Activated T-cell treated with anti-CD3 and anti-CD28 coated beads, Interleukin-2, amount 50 U/mL, for 24 hours (primary cell): ENCODE results near the gene CCDC177.
"Not testable (repeated sequence)": the region's sequence is repeated elsewhere in the genome, so short reads cannot be mapped to it uniquely, and the experiment has no call there.

ENCODE experiments used
- DNase-seq: peaks from one replicate; pipeline ENCODE4 v3.0.0-alpha.2; 2020
- H3K27ac Mint-ChIP-seq: 2 replicates; pipeline ENCODE4 v1.8.0; 2020; ENCODE audit warnings: mild to moderate bottlenecking, mixed read lengths
- H3K27me3 Mint-ChIP-seq: 2 replicates; pipeline ENCODE4 v1.8.0; 2020; ENCODE audit warnings: mixed read lengths
- H3K36me3 Mint-ChIP-seq: 2 replicates; pipeline ENCODE4 v1.8.0; 2020; ENCODE audit warnings: low read depth, mixed read lengths
- H3K4me1 Mint-ChIP-seq: 2 replicates; pipeline ENCODE4 v1.8.0; 2020; ENCODE audit warnings: low read depth, mixed read lengths
- H3K4me3 Mint-ChIP-seq: 2 replicates; pipeline ENCODE4 v1.8.0; 2020; ENCODE audit warnings: mild to moderate bottlenecking, moderate library complexity, mixed read lengths
- H3K9me3 Mint-ChIP-seq: 2 replicates; pipeline ENCODE4 v1.8.0; 2020; ENCODE audit warnings: mixed read lengths

The CCDC177 gene

DNA sequence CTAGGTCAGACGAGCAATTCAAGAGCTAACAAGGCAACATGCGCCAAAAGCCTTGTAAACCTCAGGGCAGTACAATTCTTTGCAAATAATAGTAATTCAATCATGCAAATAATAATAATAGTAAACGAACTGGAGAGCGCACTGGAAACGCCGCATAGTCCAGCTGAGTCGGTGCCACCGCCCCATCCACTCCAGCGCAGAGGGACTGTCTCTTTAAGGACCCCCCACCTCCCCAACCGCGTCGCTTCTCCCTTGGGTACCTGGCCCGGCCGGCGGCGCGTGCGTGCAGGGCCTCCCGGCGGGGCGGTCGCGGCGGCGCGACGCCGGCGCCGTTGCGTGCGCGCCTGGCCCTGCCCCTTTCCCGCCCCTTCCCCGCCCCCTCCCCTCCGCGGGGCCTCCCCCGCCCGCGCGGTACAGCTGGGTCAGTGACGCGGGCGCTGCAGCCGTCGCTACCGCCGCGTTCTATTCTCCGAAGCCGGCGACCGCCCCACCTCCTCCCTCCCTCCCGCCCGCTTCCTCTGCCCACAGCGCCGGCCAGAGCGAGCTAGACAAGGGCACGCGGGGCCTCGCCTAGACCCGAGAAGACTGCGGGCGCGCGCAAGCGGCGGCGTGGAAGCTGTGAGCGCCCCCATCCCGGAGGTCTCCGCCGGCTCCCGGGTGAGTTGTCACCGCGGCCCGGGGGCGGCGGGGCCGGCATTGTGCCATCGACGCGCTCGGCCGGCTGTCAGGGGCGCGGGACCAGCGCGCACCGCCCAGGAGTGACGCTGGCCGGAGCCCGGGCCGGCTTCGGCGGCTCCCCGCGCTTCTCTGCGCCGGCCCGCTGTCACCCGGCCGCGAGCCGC, 36.7 kb upstream of the CCDC177 start, which contains the start of gene SUSD6:
TSS of gene SUSD6 (plus strand) at position 425 of the 842 bp plus-strand sequence. CDS start 46,997 bp downstream, outside the sequence.
- Mint-ChIP-seq H3K27me3 (no peaks in the 10 kb centered on the region), H3K4me1 (peaks cover 57% of the 10 kb centered on the region)

DNA sequence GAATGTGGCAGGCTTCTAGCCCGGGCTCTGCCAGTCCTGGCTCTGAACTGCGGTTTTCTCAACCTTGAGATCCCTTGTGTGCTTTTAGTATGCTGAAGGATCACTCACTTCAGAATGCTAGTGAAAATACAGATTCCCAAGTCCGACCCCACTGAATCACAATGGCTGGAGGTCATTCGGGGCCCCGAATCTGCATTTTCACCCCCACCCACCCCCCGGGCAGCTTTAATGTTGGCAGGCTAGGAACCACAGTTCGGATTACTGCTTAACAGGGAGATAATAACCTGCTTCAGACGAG, 36.2 kb upstream of the CCDC177 start:
- Mint-ChIP-seq H3K9me3 (no peaks in the 10 kb centered on the region), H3K27me3 (no peaks in the 10 kb centered on the region), H3K4me3 (peak overlapping the region; percentile 83), H3K27ac (peak overlapping the region; percentile 90), H3K4me1 (peaks cover 53% of the 10 kb centered on the region), H3K36me3 (peaks cover 37% of the 10 kb centered on the region)
- DNase-seq = no peak

More for the DNA sequence above, 36.7 kb upstream of the CCDC177 start, which contains the start of gene SUSD6:
- Mint-ChIP-seq H3K4me3 (peak within 1 kb of the TSS; percentile 89), H3K9me3 (no peaks in the 10 kb centered on the region), H3K27ac (peak within 1 kb of the TSS; percentile 95), H3K36me3 (peaks cover 43% of the 10 kb centered on the region)
- DNase-seq = peak; percentile 93

DNA sequence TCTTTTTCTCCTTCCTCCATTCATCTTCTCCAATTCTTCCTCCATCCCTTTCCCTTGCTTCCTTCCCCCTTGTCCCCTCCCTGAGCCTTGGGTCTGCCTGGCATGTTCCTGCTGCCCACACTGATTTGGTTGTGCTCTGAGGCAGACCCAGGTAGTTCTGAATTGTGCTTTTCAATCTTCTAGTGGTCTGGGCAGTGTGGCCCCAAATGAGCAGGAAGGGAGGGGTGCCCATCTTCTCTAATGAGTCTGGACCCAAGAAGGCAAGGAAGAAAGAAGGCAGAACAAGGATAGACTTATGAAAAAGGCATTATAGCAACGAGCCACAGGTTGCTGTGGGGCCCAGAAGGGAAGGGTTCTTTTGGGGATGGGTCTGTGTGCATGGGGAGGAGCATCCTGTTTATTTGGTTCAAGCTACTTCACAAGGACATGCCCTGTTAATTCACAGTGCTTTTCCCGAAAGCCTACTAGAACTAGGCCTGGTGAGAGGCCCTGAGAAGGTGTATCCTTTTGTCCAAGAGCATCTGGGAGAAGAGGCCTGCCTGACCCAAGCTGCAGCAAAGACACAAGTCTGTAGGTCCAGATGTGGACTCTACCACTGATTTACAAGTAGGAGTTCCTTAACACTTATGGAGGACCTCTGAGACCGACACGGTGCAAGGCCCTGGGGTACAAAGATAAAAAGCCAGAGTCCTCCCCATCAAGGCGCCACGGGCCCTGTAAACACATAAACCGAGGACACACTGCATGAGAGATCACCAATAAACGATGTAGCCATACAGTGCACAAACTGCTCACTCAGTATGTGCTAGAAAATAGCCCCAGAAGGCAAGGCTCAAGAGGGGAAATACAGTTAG, 35.6 kb upstream of the CCDC177 start:
- peaks cover 32% of the 10 kb centered on the region for H3K36me3 Mint-ChIP-seq
- H3K4me3 Mint-ChIP-seq = peak overlapping the region; percentile 83
- peaks cover 47% of the 10 kb centered on the region for H3K4me1 Mint-ChIP-seq
- no peaks in the 10 kb centered on the region for H3K27me3 Mint-ChIP-seq
- peak overlapping the region; percentile 90 for H3K27ac Mint-ChIP-seq
- no peaks in the 10 kb centered on the region for H3K9me3 Mint-ChIP-seq
- DNase-seq = no peak

DNA sequence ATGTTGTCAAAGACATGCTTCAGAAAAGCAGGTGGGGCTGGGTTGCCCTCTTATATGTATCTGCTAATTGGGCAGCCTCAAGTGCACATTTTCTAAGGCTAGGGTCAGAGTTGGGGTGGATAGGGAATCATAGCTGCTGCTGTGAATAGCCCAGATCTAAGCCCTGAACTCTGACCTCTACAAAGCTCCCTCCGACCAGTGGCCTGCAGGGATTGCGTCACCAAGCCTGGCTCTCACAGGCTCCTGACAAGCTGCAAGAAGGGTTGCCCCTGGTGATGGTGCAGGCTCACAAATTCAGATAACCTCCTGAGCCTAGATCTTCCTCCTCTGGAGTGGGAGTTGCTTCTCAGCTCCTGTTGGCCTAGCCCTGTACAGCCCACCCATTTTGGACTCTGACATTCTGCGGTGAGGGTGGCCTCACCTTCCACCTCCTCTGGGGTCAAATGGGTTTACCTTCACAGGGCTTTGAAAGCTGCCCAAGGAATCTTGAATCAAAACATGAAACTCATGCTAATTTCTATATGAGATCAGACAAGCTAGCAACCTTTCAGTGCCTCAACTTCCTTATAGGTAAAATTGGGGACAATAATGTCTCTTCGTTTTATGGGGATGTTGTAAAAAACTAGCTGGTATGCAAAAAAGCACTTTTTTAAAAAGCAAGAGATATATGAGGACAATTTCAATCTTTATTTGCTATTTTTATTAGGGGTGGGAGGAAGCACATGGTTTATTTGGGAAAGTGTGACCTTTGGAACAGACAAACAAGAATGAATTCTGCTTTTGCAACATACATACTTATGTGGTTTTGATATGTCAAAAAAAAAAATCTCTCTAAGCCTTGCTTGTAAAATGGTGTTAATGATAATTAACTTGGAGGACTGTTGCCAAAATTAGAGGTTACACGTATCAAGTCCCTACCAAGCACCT, 31.9 kb upstream of the CCDC177 start:
- H3K4me1 Mint-ChIP-seq = peaks cover 36% of the 10 kb centered on the region

DNA sequence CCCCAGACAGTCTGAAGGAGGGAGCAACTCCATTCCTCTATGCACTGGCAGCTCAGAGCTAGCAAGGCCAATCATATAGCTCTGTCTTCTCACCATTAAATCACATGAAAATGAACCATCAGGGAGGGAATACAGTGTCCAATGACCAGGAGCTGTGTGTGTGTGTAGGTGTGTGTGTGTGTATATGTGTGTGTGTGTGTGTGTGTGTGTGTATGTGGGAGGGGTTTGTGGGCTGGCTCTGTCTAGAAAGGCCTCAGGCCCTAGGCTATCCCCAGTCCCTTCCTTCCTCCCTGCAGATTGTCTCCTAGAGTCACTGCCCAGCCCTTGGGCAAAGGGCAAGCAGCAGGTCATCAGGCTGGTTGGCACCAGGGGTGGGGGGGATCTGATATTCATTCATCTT, 31.1 kb upstream of the CCDC177 start:
- Mint-ChIP-seq H3K4me1 (peaks cover 32% of the 10 kb centered on the region), H3K36me3 (no peaks in the 10 kb centered on the region), H3K27ac (no peak overlapping the region), H3K9me3 (no peaks in the 10 kb centered on the region), H3K27me3 (no peaks in the 10 kb centered on the region), H3K4me3 (no peak overlapping the region)
- DNase-seq = no peak

More for the DNA sequence above, 31.9 kb upstream of the CCDC177 start:
- H3K9me3 Mint-ChIP-seq = no peaks in the 10 kb centered on the region
- H3K27me3 Mint-ChIP-seq = no peaks in the 10 kb centered on the region
- H3K36me3 Mint-ChIP-seq = peaks cover 4% of the 10 kb centered on the region
- H3K4me3 Mint-ChIP-seq = no peak overlapping the region
- H3K27ac Mint-ChIP-seq = peak overlapping the region; percentile 23
- no peak for DNase-seq

DNA sequence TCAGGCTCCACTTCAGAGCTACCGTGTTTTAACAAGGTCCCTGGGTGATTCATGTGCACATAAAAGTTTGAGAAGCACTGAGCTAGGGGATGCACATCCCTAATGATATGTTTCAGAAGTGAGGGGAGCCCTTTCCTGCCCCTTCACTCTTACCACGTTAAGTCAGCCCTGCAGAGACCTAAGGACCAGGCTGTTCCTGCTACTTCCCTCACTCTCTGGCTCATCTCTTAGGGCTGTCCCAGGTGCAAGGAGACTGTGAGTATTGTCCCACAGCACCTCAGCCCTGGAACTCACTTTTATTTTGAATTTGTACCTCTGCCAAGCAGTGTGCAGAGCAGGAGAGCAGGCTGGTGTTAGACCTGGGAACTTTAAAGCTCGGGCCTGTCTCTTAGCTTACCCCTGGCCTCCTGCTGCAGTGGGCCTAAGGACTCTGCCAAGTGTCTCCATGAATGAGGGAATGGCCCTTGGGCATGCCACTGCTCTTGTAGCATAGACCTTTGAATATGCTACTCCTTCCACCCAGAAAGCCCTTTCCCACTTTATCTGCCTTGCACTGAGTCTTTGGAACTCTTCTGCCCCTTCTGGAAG, 25.7 kb upstream of the CCDC177 start:
- peaks cover 10% of the 10 kb centered on the region for H3K4me1 Mint-ChIP-seq
- H3K36me3 Mint-ChIP-seq = no peaks in the 10 kb centered on the region
- H3K27ac Mint-ChIP-seq = no peak overlapping the region
- DNase-seq = no peak
- H3K27me3 Mint-ChIP-seq = no peaks in the 10 kb centered on the region
- H3K4me3 Mint-ChIP-seq = no peak overlapping the region
- H3K9me3 Mint-ChIP-seq = no peaks in the 10 kb centered on the region

DNA sequence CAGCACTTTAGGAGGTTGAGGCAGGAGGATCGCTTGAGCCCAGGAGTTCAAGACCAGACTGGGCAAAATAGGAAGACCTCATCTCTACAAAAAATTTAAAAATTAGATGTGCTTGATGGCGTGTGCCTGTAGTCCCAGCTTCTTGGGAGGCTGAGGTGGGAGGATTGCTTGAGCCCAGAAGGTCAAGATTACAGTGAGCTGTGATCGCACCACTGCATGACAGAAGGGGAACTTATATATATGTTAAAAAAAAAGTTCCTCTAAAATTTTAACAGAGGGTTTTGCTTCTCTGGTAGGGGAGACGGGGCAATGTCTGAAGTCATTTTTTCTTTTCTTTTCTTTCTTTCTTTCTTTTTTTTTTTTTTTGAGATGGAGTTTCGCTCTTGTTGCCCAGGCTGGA, 24.8 kb upstream of the CCDC177 start:
- H3K27ac Mint-ChIP-seq, H3K4me3 Mint-ChIP-seq, H3K36me3 Mint-ChIP-seq, H3K4me1 Mint-ChIP-seq, H3K27me3 Mint-ChIP-seq, H3K9me3 Mint-ChIP-seq, DNase-seq: not testable (repeated sequence)

DNA sequence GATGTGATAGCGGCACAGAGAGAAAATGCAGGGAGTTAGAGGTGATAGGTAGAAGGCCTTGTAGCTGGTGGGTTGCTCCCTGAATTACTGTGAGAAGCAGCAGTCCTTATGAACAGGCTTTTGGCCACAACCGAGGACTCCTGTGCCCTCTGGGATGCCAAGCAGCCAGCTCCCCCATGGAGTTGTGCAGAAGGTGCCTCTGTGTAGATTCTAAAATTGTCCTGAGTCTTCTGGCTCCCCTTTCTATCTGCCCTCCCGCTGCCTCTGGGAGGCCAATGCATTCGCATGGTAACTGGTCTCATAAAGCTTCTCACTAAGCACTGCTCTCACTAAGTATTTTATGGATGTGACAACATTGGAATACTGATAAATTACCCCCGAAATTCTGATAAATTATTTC, 20.7 kb upstream of the CCDC177 start:
- Mint-ChIP-seq H3K9me3 (no peaks in the 10 kb centered on the region), H3K27me3 (no peaks in the 10 kb centered on the region), H3K27ac (no peak overlapping the region), H3K4me3 (no peak overlapping the region), H3K4me1 (no peaks in the 10 kb centered on the region), H3K36me3 (no peaks in the 10 kb centered on the region)
- DNase-seq = no peak

DNA sequence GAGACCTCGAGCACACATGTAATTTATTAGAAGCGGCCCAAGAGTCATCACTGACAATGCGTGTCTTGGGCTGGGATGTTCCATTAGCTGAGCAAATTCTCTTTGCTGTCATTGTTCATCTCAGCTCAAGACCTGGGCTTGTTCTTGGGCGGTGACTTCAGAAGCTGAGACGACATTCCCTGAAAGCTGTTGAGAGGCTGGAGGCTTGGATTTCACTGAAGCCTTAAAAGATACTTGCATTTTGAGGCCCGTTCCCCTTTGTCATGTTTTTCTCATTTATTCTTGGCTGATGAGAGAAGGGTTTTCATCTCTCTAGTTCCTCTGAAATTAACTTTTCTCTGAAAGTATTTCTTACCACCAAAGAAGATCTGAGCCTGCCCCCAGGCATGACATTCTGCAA, 20.2 kb upstream of the CCDC177 start:
- Mint-ChIP-seq H3K27me3 (no peaks in the 10 kb centered on the region), H3K27ac (no peak overlapping the region)
- DNase-seq = no peak

DNA sequence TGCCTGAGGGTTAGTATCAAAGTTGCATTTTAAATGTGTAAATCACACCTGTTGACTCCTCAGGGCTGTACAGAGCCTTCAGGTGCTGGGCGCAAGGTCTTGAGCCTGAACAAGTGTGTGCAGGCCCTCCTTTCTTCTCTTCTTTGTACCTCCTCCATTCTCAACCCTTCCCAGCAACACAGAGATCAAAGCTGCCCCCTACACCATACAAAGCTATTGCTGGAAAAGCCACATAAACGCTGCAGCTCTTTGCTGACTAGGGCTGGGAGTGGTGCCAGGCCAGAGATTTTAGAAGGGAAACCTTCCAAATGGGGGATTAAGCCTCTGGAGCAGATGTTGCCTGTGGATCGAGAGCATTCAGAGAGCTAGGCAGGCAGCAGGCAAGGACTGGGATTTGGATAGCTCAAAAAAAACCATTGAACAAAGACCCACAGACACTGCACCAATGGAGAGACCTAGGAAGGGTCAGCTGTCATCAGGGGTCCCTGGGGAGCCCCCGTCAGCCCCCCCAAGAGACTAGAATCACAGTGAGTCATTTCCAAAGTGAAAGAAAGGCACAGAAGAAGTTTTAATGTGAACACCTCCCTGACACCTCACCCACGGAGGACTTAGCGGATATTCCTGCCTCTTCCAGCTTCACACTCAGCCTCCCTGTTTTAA, 18.5 kb upstream of the CCDC177 start:
- no peak for DNase-seq
- no peak overlapping the region for H3K4me3 Mint-ChIP-seq
- H3K36me3 Mint-ChIP-seq = no peaks in the 10 kb centered on the region
- no peaks in the 10 kb centered on the region for H3K27me3 Mint-ChIP-seq
- no peak overlapping the region for H3K27ac Mint-ChIP-seq
- H3K9me3 Mint-ChIP-seq = no peaks in the 10 kb centered on the region
- no peaks in the 10 kb centered on the region for H3K4me1 Mint-ChIP-seq

More for the DNA sequence above, 20.2 kb upstream of the CCDC177 start:
- H3K36me3 Mint-ChIP-seq = no peaks in the 10 kb centered on the region
- no peak overlapping the region for H3K4me3 Mint-ChIP-seq
- no peaks in the 10 kb centered on the region for H3K9me3 Mint-ChIP-seq
- H3K4me1 Mint-ChIP-seq = no peaks in the 10 kb centered on the region

DNA sequence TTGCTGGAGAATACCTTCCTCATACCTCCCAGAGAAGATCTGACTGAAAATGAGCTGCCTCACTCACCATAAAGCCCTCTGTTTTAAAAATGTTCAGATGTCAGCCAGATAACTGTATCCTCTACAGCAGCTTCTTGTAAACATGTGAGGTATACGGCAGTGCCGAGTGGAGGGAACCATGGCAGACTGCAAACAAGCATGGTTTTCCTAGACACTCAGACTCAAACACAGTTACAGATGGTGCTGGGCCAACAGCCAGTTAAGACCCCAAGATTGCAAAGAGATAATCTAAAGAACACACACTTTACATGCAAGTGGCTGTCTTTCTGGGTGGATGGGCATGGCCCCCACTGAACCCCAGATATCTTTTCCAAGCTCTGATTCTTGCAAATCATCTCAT, 16.6 kb upstream of the CCDC177 start:
- H3K36me3 Mint-ChIP-seq = no peaks in the 10 kb centered on the region
- H3K4me3 Mint-ChIP-seq = no peak overlapping the region
- no peaks in the 10 kb centered on the region for H3K27me3 Mint-ChIP-seq
- no peak overlapping the region for H3K27ac Mint-ChIP-seq
- no peaks in the 10 kb centered on the region for H3K9me3 Mint-ChIP-seq
- DNase-seq = no peak
- H3K4me1 Mint-ChIP-seq = no peaks in the 10 kb centered on the region

DNA sequence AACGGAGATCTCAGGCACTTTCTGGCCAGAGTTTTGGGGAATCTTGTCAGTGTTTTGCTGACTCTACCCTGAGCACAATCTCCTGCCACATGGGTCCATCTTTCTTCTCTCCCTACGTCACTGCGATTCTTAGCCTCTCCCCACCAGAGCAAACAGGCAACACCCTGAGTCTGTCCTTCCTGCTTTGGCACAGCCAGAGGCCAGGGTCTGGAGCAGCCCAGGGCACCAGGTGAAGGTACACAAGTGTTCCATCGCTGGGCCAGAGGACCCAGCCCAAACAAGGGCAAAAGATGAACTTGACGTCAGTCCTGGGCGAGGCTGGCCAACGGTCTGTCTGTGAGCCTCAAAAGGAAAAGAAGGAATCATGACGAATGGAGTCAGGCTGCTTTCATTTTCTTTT, 12.7 kb upstream of the CCDC177 start:
- Mint-ChIP-seq H3K27ac (no peak overlapping the region), H3K36me3 (no peaks in the 10 kb centered on the region), H3K9me3 (no peaks in the 10 kb centered on the region), H3K27me3 (no peaks in the 10 kb centered on the region), H3K4me3 (no peak overlapping the region), H3K4me1 (no peaks in the 10 kb centered on the region)
- no peak for DNase-seq

DNA sequence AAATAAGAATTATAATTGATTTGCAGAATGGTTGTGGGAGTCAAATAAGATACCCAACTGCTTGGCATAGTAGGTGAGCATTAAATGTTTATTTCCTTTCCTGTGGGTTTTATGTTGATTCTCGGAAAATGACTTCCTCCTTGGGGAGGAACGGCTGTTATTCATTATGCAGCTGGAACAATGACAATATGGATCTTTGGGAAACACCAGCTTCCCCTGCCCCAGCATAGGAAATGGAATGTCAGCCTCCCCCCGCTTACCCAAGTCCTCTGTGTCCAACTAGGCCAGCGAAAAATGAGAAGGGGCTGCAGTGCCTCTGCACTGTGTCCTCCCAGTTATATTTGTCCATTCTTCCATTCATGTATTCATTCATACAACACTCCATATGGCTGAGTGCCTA, 11.7 kb upstream of the CCDC177 start:
- H3K36me3 Mint-ChIP-seq = no peaks in the 10 kb centered on the region
- no peak overlapping the region for H3K27ac Mint-ChIP-seq
- no peaks in the 10 kb centered on the region for H3K9me3 Mint-ChIP-seq
- no peak overlapping the region for H3K4me3 Mint-ChIP-seq
- no peaks in the 10 kb centered on the region for H3K4me1 Mint-ChIP-seq
- no peak for DNase-seq
- H3K27me3 Mint-ChIP-seq = no peaks in the 10 kb centered on the region
